Panc1 (cell line): Measurements from ENCODE around the gene ERAL1. TPM values are rescaled to one million over a fixed set of nuclear protein-coding genes. Genes with fewer than 3 reads are reported as not detected.

Source experiments
- ATAC-seq: fragments of 200-7000 bp; cut with Tn5 transposase; 2 replicates; pipeline ENCODE4 v1.9.1; 2020; ENCODE audit warnings: mild to moderate bottlenecking, moderate library complexity
- BruUV-seq: library from RNA; stranded (reverse); fragments of 400-500 nt; replicated peaks from 2 replicates; lab custom pipeline; 2021; lab: Mats Ljungman, UMichigan
- CTCF ChIA-PET: fragments of 300-600 bp; sonication (Branson Sonifier 250); formaldehyde crosslinking; loops from one replicate; lab custom pipeline; 2022; ENCODE audit warnings: antibody characterized with exemption; lab: Charles Lee
- POLR2A ChIA-PET: fragments of 300-600 bp; sonication (Branson Sonifier 250); formaldehyde crosslinking; loops from one replicate; lab custom pipeline; 2022; ENCODE audit warnings: antibody characterized with exemption; lab: Charles Lee
- DNase-seq: peaks from one replicate; pipeline ENCODE4 v3.0.0-alpha.2; 2010; ENCODE audit warnings: low read depth, low spot score
- H3K27ac ChIP-seq: 2 replicates; pipeline ENCODE4 v1.5.1; 2011; ENCODE audit warnings: mild to moderate bottlenecking, low read length, inconsistent platforms
- H3K27me3 ChIP-seq: fragments of 200-500 bp; sonication (Bioruptor generic); 2 replicates; pipeline ENCODE4 v1.6.0; 2014; ENCODE audit warnings: low read length, inconsistent platforms; ENCODE audit not compliant: control insufficient read depth, insufficient read depth
- H3K36me3 ChIP-seq: fragments of 200-500 bp; sonication (Bioruptor generic); 2 replicates; pipeline ENCODE4 v1.5.1; 2014; ENCODE audit warnings: inconsistent platforms, mild to moderate bottlenecking, low read length, moderate library complexity; ENCODE audit not compliant: control insufficient read depth, insufficient read depth
- H3K4me1 ChIP-seq: 2 replicates; pipeline ENCODE4 v1.5.1; 2011; ENCODE audit warnings: inconsistent platforms, mild to moderate bottlenecking, low read length, moderate library complexity; ENCODE audit not compliant: control insufficient read depth, insufficient read depth
- H3K4me3 ChIP-seq, 2 experiments: 2 replicates each; pipeline ENCODE4 v1.5.1; 2011 to 2012; ENCODE audit warnings: low read depth in 2 of 2, low read length in 2 of 2, mild to moderate bottlenecking in 2 of 2, inconsistent platforms in 1 of 2, moderate library complexity in 1 of 2
- H3K9me3 ChIP-seq: fragments of 200-500 bp; sonication (Bioruptor generic); 2 replicates; pipeline ENCODE4 v1.5.1; 2014; ENCODE audit warnings: low read depth, mild to moderate bottlenecking, inconsistent platforms, low read length, moderate library complexity; ENCODE audit not compliant: control insufficient read depth, insufficient read depth
- CTCF ChIP-seq: fragments of 450-650 bp; IDR thresholded peaks from 2 replicates; pipeline ENCODE4 v1.5.1; 2017; ENCODE audit warnings: mild to moderate bottlenecking
- POLR2AphosphoS5 ChIP-seq: IDR thresholded peaks from 2 replicates; pipeline ENCODE4 v1.6.1; 2012; ENCODE audit warnings: mild to moderate bottlenecking, low read depth, low read length, moderate library complexity
- REST ChIP-seq, 2 experiments: IDR thresholded peaks; 2 replicates each; pipeline ENCODE4 v1.6.1; 2011 to 2012; ENCODE audit warnings: low read depth in 2 of 2, control low read depth in 1 of 2, low read length in 1 of 2, mild to moderate bottlenecking in 1 of 2, moderate library complexity in 1 of 2; ENCODE audit not compliant: insufficient read depth in 1 of 2
- SIN3A ChIP-seq: IDR thresholded peaks from 2 replicates; pipeline ENCODE4 v1.6.1; 2012; ENCODE audit warnings: low read depth, mild to moderate bottlenecking, low read length, moderate library complexity, borderline replicate concordance; ENCODE audit not compliant: insufficient read depth
- TCF7L2 ChIP-seq: IDR thresholded peaks from 2 replicates; pipeline ENCODE4 v1.6.1; 2011; ENCODE audit warnings: mild to moderate bottlenecking, low read depth, low read length, inconsistent platforms
- in situ Hi-C: cut with HindIII; loops from 2 replicates; pipeline ENCODE4 v1.10.0; 2016; ENCODE audit warnings: low sequenced_read_pairs, low pct_unique_long_range_greater_than_20kb
- intact Hi-C: fragments of 100-400 bp; cut with micrococcal nuclease; formaldehyde crosslinking; loops from one replicate; pipeline ENCODE4 v1.10.0; 2022; ENCODE audit not compliant: unreplicated experiment
- total RNA-seq: library from RNA; stranded (reverse); gene quantifications from one replicate; pipeline ENCODE4 v1.2.1, GENCODE V29; 2021; ENCODE audit not compliant: unreplicated experiment

The ERAL1 gene
- total RNA-seq, 1 experiment from 2014 or later = 74.2 TPM

GRCh38 chr17:28864991-28865849 lies 10.4 kb downstream of the ERAL1 start:
- CTCF ChIA-PET = no interaction called here
- H3K27ac ChIP-seq = no peak overlapping the region
- TF ChIP-seq TCF7L2 = no peak
- TF ChIP-seq CTCF = no peak
- no peak for TF ChIP-seq POLR2AphosphoS5
- TF ChIP-seq REST (IDR thresholded peaks at IDR 0.05; ENCODE audit: insufficient read depth in 1 of 2, low read depth in 2 of 2, low read length in 1 of 2) = no peak
- no peak for TF ChIP-seq SIN3A
- H3K9me3 ChIP-seq = no peaks in the 10 kb centered on the region
- no peaks in the 10 kb centered on the region for H3K27me3 ChIP-seq
- POLR2A ChIA-PET = no interaction called here
- ATAC-seq (no peak), DNase-seq (no peak)
- BruUV-seq = no TSS peak
- H3K4me3 ChIP-seq = no peak overlapping the region
- in situ Hi-C loops = no loop called here
- intact Hi-C loops = no loop called here
- no peaks in the 10 kb centered on the region for H3K36me3 ChIP-seq
- H3K4me1 ChIP-seq = no peaks in the 10 kb centered on the region

GRCh38 chr17:28865946-28866752 lies 11.3 kb downstream of the ERAL1 start:
- in situ Hi-C loops (no loop called here), intact Hi-C loops (no loop called here)
- Histone ChIP-seq H3K27me3 (no peaks in the 10 kb centered on the region), H3K4me3 (no peak overlapping the region), H3K36me3 (no peaks in the 10 kb centered on the region), H3K27ac (no peak overlapping the region), H3K9me3 (no peaks in the 10 kb centered on the region), H3K4me1 (no peaks in the 10 kb centered on the region)
- POLR2A ChIA-PET = interaction anchor here (0.6 kb wide), 1 partner anchor 66 kb away, joined by 6 read pairs; no protein-coding TSS in a partner anchor
- BruUV-seq = no TSS peak
- ATAC-seq (0 out of 2 replicates have a peak, but pooled peaks have one; percentile 19), DNase-seq (no peak)
- no peak for TF ChIP-seq POLR2AphosphoS5
- TF ChIP-seq REST (IDR thresholded peaks at IDR 0.05; ENCODE audit: insufficient read depth in 1 of 2, low read depth in 2 of 2, low read length in 1 of 2) = no peak
- no peak for TF ChIP-seq SIN3A
- TF ChIP-seq TCF7L2 = no peak
- CTCF ChIA-PET = no interaction called here
